Parathyroid adenoma (tissue), 2 donors: ENCODE results near the gene FNDC3B.

Experiments
- H2AFZ ChIP-seq: fragments of 300-600 bp; sonication (generic); one replicate; pipeline ENCODE4 v1.7.0; 2017; ENCODE audit warnings: antibody characterized with exemption, mild to moderate bottlenecking
- H3K27ac ChIP-seq: fragments of 300-600 bp; sonication (generic); one replicate; pipeline ENCODE4 v1.7.0; 2017
- H3K27me3 ChIP-seq: fragments of 300-600 bp; sonication (generic); one replicate; pipeline ENCODE4 v1.7.0; 2017; ENCODE audit warnings: low read length; ENCODE audit not compliant: control insufficient read depth, insufficient read depth
- H3K36me3 ChIP-seq: fragments of 300-600 bp; sonication (generic); one replicate; pipeline ENCODE4 v1.7.0; 2017; ENCODE audit warnings: low read length; ENCODE audit not compliant: control insufficient read depth, insufficient read depth
- H3K4me1 ChIP-seq: fragments of 300-600 bp; sonication (generic); one replicate; pipeline ENCODE4 v1.7.0; 2017; ENCODE audit warnings: control low read depth
- H3K4me2 ChIP-seq: fragments of 300-600 bp; sonication (generic); one replicate; pipeline ENCODE4 v1.7.0; 2017; ENCODE audit warnings: low read length
- H3K4me3 ChIP-seq: fragments of 300-600 bp; sonication (generic); one replicate; pipeline ENCODE4 v1.7.0; 2017; ENCODE audit warnings: low read depth, low read length
- H3K79me2 ChIP-seq: fragments of 300-600 bp; sonication (generic); one replicate; pipeline ENCODE4 v1.7.0; 2017; ENCODE audit warnings: control low read depth
- H3K9ac ChIP-seq: fragments of 300-600 bp; sonication (generic); one replicate; pipeline ENCODE4 v1.7.0; 2017; ENCODE audit warnings: mild to moderate bottlenecking
- H3K9me3 ChIP-seq: fragments of 300-600 bp; sonication (generic); one replicate; pipeline ENCODE4 v1.7.0; 2017; ENCODE audit warnings: low read length; ENCODE audit not compliant: control insufficient read depth
- TF ChIP-seq, protein P1 (sequence below): fragments of 300-600 bp; sonication (generic); IDR thresholded peaks from one replicate; pipeline ENCODE4 v1.7.0; 2017; ENCODE audit warnings: antibody characterized with exemption, mild to moderate bottlenecking
- donor health status: primary hyperparathyroidism.

Gene FNDC3B

DNA sequence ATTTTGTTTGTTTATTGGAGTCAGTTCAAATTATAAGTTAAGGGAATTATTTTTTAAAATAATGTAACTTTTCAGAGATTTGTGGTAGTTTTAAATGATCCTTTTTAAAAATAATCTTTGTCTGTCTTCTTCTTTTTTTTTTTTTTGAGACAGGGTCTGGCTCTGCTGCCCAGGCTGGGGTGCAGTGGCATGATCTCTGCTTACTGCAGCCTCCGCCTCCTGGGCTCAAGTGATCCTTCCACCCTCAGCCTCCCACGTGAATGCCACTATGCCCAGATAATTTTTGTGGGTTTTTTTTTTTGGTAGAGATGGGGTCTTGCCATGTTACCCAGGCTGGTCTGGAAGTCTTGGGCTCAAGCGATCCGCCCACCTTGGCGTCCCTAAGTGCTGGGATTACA, 12.6 kb downstream of the FNDC3B start:
- Histone ChIP-seq H3K27ac (no peak overlapping the region), H3K9me3 (no peaks in the 10 kb centered on the region), H3K4me1 (no peaks in the 10 kb centered on the region), H3K4me3 (no peak overlapping the region), H3K27me3 (no peaks in the 10 kb centered on the region), H3K79me2 (peaks cover 18% of the 10 kb centered on the region), H2AFZ (no peak overlapping the region), H3K9ac (no peak overlapping the region), H3K36me3 (no peaks in the 10 kb centered on the region), H3K4me2 (no peak overlapping the region)
- TF ChIP-seq, protein P1, sequence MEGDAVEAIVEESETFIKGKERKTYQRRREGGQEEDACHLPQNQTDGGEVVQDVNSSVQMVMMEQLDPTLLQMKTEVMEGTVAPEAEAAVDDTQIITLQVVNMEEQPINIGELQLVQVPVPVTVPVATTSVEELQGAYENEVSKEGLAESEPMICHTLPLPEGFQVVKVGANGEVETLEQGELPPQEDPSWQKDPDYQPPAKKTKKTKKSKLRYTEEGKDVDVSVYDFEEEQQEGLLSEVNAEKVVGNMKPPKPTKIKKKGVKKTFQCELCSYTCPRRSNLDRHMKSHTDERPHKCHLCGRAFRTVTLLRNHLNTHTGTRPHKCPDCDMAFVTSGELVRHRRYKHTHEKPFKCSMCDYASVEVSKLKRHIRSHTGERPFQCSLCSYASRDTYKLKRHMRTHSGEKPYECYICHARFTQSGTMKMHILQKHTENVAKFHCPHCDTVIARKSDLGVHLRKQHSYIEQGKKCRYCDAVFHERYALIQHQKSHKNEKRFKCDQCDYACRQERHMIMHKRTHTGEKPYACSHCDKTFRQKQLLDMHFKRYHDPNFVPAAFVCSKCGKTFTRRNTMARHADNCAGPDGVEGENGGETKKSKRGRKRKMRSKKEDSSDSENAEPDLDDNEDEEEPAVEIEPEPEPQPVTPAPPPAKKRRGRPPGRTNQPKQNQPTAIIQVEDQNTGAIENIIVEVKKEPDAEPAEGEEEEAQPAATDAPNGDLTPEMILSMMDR: no peak

DNA sequence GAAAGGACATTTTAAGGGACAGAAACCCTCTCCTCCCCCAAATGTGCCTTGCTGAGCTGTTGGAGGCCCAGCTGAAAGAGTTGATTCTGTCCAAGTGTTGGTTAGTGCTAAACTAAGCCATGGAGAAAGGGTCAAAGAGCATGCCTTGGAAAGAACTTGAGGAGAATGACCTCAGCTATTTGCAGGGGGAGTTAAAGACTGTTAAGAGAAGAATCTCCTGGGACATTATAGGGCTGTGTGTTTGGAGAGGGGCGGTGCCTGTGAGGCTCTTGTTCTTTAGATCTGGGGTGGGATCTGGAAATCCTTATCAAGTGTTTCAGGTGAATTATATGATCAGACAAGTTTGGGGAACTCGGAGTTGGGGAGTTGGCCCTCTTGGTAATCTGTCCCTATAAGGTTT, 13.0 kb downstream of the FNDC3B start:
- Histone ChIP-seq H3K27ac (no peak overlapping the region), H3K4me1 (no peaks in the 10 kb centered on the region), H3K4me3 (no peak overlapping the region), H3K36me3 (no peaks in the 10 kb centered on the region), H3K9ac (no peak overlapping the region), H3K27me3 (no peaks in the 10 kb centered on the region), H3K9me3 (no peaks in the 10 kb centered on the region), H3K79me2 (peaks cover 18% of the 10 kb centered on the region), H2AFZ (no peak overlapping the region), H3K4me2 (no peak overlapping the region)
- TF ChIP-seq, protein P1: no peak

- Histone ChIP-seq H3K9ac (no peak overlapping the region), H3K27me3 (no peaks in the 10 kb centered on the region), H3K4me2 (no peak overlapping the region), H3K4me3 (no peak overlapping the region), H3K36me3 (no peaks in the 10 kb centered on the region), H3K4me1 (no peaks in the 10 kb centered on the region), H3K79me2 (peaks cover 17% of the 10 kb centered on the region), H2AFZ (no peak overlapping the region), H3K9me3 (no peaks in the 10 kb centered on the region), H3K27ac (no peak overlapping the region)
- TF ChIP-seq, protein P1: no peak
Measured at GRCh38 chr3:172054115-172054764, 14.9 kb downstream of the FNDC3B start.

- peaks cover 23% of the 10 kb centered on the region for H3K79me2 ChIP-seq
- no peak overlapping the region for H3K4me2 ChIP-seq
- no peaks in the 10 kb centered on the region for H3K27me3 ChIP-seq
- no peaks in the 10 kb centered on the region for H3K9me3 ChIP-seq
- TF ChIP-seq, protein P1: no peak
- H3K4me3 ChIP-seq: no peak overlapping the region
- no peaks in the 10 kb centered on the region for H3K4me1 ChIP-seq
- H3K27ac ChIP-seq: no peak overlapping the region
- H3K36me3 ChIP-seq: no peaks in the 10 kb centered on the region
- no peak overlapping the region for H3K9ac ChIP-seq
- no peak overlapping the region for H2AFZ ChIP-seq
Measured at GRCh38 chr3:172056416-172056815, 17.0 kb downstream of the FNDC3B start.

GRCh38 chr3:172057059-172057458, 17.7 kb downstream of the FNDC3B start:
- no peak overlapping the region for H3K4me2 ChIP-seq
- H3K36me3 ChIP-seq: no peaks in the 10 kb centered on the region
- no peak overlapping the region for H3K27ac ChIP-seq
- H3K9me3 ChIP-seq: no peaks in the 10 kb centered on the region
- no peaks in the 10 kb centered on the region for H3K4me1 ChIP-seq
- TF ChIP-seq, protein P1: no peak
- H2AFZ ChIP-seq: no peak overlapping the region
- peaks cover 23% of the 10 kb centered on the region for H3K79me2 ChIP-seq
- no peak overlapping the region for H3K4me3 ChIP-seq
- H3K9ac ChIP-seq: no peak overlapping the region
- H3K27me3 ChIP-seq: no peaks in the 10 kb centered on the region
